SK-N-SH treated with all-trans-retinoic acid at 6 μM for 48 hours (cell line): ENCODE measurements around the gene C3orf70.

Experiments
- ATAC-seq: fragments of 200-7000 bp; cut with Tn5 transposase; 3 replicates; pipeline ENCODE4 v1.9.1; 2020; ENCODE audit warnings: mild to moderate bottlenecking, moderate library complexity
- ARNTL ChIP-seq: fragments of 450-650 bp; formaldehyde crosslinking; IDR thresholded peaks from 2 replicates; pipeline ENCODE4 v1.5.0; 2020; ENCODE audit warnings: low read depth, mild to moderate bottlenecking, moderate library complexity, borderline replicate concordance
- BACH2 ChIP-seq: fragments of 250-450 bp; sonication (Bioruptor Pico); IDR thresholded peaks from 2 replicates; pipeline ENCODE4 v1.9.0; 2021; ENCODE audit warnings: mild to moderate bottlenecking, borderline replicate concordance
- CSDC2 ChIP-seq: fragments of 250-450 bp; sonication (Bioruptor Pico); IDR thresholded peaks from 2 replicates; pipeline ENCODE4 v1.5.0; 2020; ENCODE audit warnings: mild to moderate bottlenecking, moderate library complexity
- CSRNP3 ChIP-seq: fragments of 250-450 bp; sonication (Bioruptor Pico); IDR thresholded peaks from 2 replicates; pipeline ENCODE4 v1.5.1; 2021; ENCODE audit warnings: mild to moderate bottlenecking, moderate library complexity
- GLIS3 ChIP-seq: fragments of 250-450 bp; sonication (Bioruptor Pico); IDR thresholded peaks from 2 replicates; pipeline ENCODE4 v1.5.0; 2020; ENCODE audit warnings: mild to moderate bottlenecking, moderate library complexity
- OSR1 ChIP-seq: fragments of 250-450 bp; sonication (Bioruptor Pico); IDR thresholded peaks from 2 replicates; pipeline ENCODE4 v1.8.0; 2022; ENCODE audit warnings: moderate library complexity, mild to moderate bottlenecking, inconsistent platforms
- PPARA ChIP-seq: fragments of 250-450 bp; sonication (Bioruptor Pico); IDR thresholded peaks from 2 replicates; pipeline ENCODE4 v1.5.0; 2020; ENCODE audit warnings: mild to moderate bottlenecking, borderline replicate concordance
- RARB ChIP-seq: fragments of 250-450 bp; sonication (Bioruptor Pico); IDR thresholded peaks from 2 replicates; pipeline ENCODE4 v1.8.0; 2021; ENCODE audit warnings: mild to moderate bottlenecking, moderate library complexity
- TCF4 ChIP-seq: fragments of 250-450 bp; sonication (Bioruptor Pico); IDR thresholded peaks from 2 replicates; pipeline ENCODE4 v1.8.0; 2021; ENCODE audit warnings: mild to moderate bottlenecking, moderate library complexity, borderline replicate concordance
- TSHZ2 ChIP-seq: fragments of 250-450 bp; sonication (Bioruptor Pico); IDR thresholded peaks from 2 replicates; pipeline ENCODE4 v1.5.0; 2020; ENCODE audit warnings: mild to moderate bottlenecking, moderate library complexity
- ZFP3 ChIP-seq: fragments of 250-450 bp; sonication (Bioruptor Pico); IDR thresholded peaks from 2 replicates; pipeline ENCODE4 v1.5.0; 2020; ENCODE audit warnings: mild to moderate bottlenecking, moderate library complexity
- ZFP30 ChIP-seq: fragments of 450-650 bp; formaldehyde crosslinking; IDR thresholded peaks from 2 replicates; pipeline ENCODE4 v1.5.0; 2022; ENCODE audit warnings: mild to moderate bottlenecking, moderate library complexity
- TF ChIP-seq, protein P1 (sequence below): fragments of 250-450 bp; sonication (Bioruptor Pico); IDR thresholded peaks from 2 replicates; pipeline ENCODE4 v1.8.0; 2020; ENCODE audit warnings: mild to moderate bottlenecking, moderate library complexity, borderline replicate concordance
- TF ChIP-seq, protein P2 (sequence below): fragments of 250-450 bp; sonication (Bioruptor Pico); IDR thresholded peaks from 2 replicates; pipeline ENCODE4 v1.8.0; 2021; ENCODE audit warnings: low read depth, mild to moderate bottlenecking, moderate library complexity, borderline replicate concordance

The C3orf70 gene

GRCh38 chr3:185176750-185177359, 24.0 kb upstream of the C3orf70 start (continued):
- TF ChIP-seq, protein P1, sequence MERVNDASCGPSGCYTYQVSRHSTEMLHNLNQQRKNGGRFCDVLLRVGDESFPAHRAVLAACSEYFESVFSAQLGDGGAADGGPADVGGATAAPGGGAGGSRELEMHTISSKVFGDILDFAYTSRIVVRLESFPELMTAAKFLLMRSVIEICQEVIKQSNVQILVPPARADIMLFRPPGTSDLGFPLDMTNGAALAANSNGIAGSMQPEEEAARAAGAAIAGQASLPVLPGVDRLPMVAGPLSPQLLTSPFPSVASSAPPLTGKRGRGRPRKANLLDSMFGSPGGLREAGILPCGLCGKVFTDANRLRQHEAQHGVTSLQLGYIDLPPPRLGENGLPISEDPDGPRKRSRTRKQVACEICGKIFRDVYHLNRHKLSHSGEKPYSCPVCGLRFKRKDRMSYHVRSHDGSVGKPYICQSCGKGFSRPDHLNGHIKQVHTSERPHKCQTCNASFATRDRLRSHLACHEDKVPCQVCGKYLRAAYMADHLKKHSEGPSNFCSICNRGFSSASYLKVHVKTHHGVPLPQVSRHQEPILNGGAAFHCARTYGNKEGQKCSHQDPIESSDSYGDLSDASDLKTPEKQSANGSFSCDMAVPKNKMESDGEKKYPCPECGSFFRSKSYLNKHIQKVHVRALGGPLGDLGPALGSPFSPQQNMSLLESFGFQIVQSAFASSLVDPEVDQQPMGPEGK, result no peak
- TF ChIP-seq TSHZ2 (CRISPR knock-in tag) (no peak), CSRNP3 (CRISPR knock-in tag) (no peak), BACH2 (CRISPR knock-in tag) (no peak)

DNA sequence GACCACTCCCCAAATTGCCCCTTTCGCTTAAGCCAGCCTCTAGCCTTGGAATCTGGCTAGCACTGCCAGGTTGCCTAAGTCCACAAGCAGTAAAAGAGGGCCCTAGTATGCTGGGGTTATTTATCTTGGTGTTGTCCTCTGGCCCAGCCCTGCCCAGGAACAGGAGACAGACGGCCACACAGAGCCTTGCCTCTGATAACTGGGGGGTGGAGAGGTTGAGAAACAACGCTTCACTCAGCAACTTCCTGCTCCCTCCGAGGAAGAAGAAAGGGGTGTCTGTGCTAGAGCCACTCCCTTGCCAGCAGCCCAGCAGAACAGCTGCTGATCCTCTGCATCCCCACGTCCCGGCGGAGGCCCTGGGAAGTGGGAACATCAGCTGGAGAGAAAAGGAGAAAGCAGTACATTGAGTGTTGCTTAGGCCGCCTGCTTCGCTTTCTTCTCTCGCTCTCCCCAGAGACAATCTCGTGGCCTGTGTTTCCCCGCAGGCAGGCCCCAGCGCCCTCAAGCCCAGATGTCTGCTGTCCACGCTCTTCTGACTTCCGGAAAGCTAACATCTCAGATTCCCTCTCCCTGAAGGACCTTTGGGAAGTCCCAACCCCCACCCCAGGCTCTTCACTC, 22.6 kb upstream of the C3orf70 start:
- no peak for ATAC-seq
- TF ChIP-seq, protein P2, sequence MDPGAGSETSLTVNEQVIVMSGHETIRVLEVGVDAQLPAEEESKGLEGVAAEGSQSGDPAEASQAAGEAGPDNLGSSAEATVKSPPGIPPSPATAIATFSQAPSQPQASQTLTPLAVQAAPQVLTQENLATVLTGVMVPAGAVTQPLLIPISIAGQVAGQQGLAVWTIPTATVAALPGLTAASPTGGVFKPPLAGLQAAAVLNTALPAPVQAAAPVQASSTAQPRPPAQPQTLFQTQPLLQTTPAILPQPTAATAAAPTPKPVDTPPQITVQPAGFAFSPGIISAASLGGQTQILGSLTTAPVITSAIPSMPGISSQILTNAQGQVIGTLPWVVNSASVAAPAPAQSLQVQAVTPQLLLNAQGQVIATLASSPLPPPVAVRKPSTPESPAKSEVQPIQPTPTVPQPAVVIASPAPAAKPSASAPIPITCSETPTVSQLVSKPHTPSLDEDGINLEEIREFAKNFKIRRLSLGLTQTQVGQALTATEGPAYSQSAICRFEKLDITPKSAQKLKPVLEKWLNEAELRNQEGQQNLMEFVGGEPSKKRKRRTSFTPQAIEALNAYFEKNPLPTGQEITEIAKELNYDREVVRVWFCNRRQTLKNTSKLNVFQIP (CRISPR knock-in tag), result no peak
- TF ChIP-seq CSRNP3 (CRISPR knock-in tag) (no peak), ZFP30 (CRISPR knock-in tag) (no peak), CSDC2 (no peak), RARB (no peak)
- TF ChIP-seq, protein P1, result no peak
- TF ChIP-seq, all 23 proteins: peak for 0

DNA sequence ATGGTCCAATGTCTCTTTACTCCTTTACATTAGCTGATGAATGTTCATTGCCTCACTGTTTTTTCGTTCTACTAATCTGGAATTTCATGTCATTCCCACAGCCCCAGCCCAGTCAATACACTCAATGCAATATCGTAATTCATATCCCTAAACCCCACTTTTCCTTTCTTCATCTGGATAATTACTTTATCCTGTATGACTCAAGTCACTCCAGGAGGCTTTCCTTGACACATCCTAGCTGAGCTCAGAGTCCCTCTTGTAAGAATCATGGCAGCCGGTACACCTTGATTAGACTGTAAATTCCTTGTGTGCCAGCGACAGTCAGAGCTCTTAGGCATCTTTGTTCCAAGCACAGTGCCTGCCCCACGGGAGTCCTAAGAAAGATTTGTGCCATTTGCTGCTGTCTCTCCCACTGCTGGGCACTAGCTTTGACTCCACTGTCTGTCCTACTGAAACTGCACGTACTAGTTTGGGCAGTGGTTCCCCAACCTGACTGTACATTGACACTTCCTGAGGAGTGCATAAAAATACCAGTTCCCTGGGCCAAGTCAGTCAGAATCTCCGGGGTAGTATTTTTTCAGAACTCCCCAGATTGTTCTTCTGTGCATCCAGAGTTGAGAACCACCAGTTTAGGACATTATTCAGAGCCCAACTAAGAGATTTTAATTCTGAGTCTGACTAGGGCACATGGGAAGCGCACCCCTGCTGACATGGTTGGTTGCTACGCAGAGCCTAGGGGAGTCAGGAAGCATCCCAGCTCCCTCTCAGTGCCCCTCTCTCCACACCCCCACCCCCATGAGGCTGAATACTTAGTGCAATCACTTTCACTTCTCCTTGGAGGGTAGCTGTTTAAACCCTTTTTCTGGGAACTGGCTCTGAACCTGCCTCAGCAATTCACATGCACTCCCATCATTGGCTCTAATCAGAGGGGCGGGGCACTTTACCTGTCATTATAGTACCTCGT, 19.5 kb upstream of the C3orf70 start:
- no peak for ATAC-seq
- TF ChIP-seq TSHZ2 (CRISPR knock-in tag) (no peak), BACH2 (CRISPR knock-in tag) (no peak), ARNTL (no peak), GLIS3 (CRISPR knock-in tag) (no peak), PPARA (CRISPR knock-in tag) (no peak), ZFP3 (CRISPR knock-in tag) (no peak), TCF4 (CRISPR knock-in tag) (no peak), CSDC2 (no peak), OSR1 (no peak)
- TF ChIP-seq, protein P1, result no peak
- TF ChIP-seq, protein P2 (CRISPR knock-in tag), result no peak
